SIG-M5 treated with dmso at 0.1 percent for 504 hours (cell line): ENCODE data around the gene ASTL.
A peak's percentile ranks its signal among the peaks of the same experiment; 100 is the strongest.

Experiments used
- DNase-seq: peaks from one replicate; lab custom pipeline; 2025; ENCODE audit not compliant: unreplicated experiment; lab: John Stamatoyannopoulos, UW

ASTL gene

DNA sequence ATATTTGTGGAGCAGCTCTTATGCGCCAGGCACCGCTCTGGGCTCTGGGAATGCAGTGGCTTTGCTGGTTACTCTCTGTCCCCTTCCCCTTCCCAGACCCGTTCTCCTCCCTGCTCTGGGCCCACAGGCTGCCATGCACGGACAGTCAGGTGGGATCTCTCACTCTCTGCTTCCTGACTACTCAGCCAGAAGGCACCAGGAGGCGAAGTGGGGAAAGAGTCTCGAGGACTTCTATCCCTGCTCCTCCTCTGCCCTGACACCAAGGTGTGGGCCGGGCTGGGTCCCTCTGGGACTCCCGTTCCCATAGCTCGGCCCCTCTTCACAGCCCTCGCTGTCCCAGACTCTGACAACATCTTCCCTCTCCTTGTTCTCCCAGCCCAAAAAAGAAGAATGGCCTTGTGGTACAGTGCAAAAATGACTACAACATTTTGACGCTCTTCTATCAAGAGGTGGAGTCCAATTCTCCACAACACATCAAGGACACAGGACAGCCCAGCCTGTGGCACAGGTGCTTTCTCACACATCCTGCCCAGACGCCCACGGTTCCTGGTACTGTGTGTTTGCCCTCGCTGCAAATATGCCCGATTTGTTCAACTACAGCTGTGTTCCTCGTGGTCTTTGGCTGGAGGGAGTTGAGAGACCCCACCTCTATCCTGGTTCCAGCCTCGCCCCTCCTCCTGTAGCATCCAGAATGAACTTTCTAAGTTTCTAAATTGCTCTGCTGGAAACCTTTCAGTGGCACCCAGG lies 21.0 kb upstream of the ASTL start:
- DNase-seq: no peak

DNA sequence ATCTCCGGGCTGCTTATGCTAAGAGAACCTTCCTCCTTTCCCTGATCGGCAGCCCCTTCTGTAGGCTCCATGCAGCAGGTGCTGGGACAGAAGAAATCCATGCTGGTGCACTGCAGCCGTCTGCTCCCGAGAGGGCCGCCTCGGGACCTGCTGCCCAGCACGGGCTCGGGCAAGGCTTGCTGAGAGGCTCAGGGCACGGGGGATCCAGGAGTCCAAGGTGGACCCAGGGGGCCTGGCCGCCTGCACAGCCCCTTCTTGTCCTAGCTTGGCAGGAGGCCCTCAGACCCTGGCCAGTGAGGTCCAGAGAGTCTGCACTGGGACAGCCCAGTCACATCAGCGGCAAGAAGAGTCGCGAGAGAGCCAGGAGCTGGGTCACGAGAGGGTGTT lies 20.2 kb upstream of the ASTL start:
- no peak for DNase-seq

DNA sequence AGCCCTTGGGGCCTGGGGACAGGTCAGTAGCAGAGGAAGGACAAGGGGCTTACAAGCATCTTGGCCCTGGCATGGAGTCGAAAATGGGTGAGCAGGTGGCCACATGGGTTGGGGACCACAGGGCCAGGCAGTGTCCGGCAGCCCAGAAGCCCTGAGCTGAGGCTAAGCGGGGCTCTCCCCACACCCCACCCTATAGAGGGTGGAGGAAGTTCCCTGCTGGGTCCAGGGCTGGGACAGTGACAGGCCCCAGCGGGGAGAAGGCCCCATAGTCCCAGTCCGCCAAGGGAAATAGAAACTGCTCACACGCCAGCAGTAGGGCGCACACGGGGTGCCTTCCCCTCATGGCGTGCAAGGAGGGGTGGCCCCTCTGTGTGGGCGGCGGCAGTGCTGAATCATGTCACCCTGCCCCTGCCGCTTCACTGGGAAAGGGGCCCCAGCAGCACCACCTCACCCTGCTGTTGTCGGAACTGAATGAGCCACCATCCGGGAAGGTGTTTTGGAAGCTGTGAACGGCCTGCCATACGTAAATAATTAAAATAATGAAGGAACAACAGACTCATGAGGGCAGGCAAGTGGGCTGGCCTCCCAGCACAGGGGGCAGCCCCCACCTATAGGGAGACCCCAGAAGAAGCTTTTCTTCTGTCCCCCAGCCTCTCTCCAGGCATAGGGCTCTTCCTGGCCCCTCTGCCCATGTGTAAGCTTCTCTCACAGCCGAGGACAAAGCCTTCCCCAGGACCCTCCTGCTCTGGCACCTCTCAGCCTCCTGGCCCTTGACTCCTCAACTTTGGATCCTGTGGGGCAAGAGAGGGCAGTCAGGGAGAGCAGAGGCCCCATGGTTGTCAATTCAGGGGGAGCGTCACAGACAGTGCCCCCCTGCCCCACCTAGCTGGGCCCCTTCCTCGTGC lies 19.6 kb upstream of the ASTL start:
- DNase-seq: peak; percentile 90

DNA sequence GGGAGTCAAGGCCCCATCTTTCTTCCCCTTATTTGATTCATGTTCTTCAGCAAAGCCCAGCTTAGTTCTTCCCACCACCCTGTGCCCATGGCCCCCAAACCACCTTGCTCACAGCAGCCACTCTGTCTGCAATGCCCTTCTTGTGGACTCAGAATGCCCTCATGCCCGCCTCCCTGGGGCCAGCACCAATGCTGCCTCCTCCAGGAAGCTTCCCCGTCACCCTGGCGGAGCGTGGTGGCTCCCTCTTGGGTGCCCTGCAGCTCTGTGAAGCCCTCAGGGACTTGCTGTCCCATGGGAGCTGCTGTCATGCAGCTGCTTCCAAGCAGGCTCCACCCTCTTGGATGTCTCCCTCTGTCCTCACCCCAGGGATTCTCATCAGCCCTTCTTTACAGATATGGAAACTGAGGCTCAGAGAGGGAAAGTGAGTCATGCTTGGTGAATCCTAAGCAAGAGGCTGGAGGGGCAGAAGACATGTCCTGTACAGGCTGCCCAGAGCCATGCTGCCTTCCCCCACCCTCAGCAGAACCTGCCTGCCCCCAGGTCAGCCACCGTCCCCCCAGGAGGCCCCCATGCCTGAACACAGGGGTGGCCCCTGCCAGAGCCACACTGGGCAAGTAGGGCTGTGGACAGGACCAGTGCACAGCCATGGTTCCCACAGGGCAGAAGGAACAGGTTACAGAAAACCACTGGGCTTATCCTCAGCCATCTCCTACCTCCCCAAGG lies 18.8 kb upstream of the ASTL start:
- DNase-seq: no peak

DNA sequence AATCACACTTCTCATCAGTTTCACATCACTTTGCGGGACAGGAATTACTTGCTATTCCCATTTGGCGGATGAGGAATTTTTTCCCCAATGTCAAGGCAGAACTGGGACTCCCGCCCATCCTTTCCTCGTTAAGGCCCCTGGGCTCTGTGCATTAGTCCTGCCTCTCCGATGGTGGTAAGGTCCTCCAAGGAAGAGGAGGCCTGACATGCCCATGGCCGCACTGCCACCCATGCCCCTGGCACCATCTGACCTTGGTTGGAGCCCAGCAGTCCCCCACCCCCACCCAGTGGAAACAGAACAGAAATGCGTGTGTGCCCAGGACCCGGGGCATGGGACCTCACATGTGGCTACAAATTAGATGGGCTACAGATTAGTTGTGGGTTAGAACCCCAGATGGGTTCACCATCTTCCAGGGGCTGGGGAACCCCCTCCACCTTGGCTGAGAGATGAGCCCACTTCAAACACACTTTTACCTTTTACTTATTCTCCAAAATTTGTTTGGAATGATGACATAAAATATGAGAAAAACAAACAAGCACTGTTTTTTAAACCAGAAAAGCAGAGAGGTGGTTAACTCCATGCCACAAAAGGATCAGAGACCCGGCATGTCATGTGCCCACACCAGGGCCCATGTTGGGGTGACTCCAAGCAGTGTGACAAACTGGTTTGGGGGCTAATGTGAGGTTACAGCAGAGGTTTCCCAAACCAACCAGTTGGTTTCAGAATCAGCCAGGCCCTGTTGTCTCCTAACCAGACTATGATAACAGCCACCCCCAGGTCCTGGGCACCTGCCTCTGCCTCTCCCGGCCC lies 17.9 kb upstream of the ASTL start:
- no peak for DNase-seq

DNA sequence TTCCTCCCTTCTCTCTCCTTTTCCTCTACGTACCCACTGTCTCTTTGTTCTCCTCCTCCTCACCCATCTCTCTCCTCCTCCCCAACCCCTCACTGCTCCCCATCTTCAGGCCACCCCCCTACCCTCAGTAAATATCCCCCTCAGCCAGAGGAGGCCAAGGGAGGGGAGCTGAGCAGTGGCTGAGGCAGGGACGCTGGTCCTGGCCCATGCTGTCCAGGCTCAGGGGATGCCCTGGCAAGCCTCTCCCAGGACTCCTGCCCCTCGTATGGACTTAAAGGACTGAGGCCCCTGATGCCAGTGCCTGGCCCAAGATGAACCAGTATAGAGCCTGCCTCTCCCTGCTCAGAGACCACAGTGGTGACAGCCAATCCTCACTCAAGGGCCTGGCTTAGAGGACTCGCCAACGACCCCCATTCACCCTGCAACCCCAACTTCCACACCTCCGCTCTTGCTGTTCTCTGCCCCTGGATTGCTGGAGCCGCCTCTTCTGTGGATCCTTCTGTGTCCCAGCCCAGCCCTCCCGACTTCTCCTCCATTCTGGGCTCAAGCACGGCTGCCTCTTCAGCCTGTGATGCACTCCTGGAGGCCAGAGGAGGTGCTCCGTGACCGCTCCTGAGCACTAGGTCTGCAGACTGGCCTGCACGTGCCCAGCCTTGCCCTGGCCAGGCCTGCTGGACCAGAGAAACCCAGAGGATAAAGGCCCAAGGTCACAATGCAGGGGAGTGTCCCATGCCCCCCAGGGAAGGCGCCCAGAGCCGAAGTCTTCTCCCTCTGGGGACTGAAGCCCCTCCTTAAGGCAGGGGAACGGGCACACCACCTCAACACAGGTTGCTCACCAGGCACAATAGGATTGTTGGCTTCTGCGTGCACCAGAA lies 16.4 kb upstream of the ASTL start:
- DNase-seq: no peak

DNA sequence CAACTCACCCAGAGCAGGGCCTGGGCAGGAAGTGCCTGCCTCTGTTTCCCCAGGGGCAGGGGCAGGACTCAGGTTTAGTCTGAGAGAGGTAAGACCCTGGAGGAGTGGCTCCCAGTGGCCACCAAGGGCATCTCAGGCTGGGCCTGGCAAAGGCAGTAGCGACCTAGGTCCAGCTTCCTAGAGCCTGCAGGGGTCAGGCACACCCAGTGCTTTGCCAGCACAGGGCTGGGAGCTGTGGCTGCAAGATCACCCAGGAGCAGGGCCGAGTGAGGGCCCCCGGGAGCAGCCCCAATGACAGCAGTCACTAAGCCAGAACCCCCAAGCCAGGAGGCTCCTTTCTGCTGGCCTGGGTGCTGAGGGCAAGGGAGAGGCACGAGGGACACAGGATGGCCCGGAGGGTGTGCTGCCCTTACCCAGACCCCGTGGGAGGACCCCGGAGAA lies 15.7 kb upstream of the ASTL start:
- DNase-seq: no peak

DNA sequence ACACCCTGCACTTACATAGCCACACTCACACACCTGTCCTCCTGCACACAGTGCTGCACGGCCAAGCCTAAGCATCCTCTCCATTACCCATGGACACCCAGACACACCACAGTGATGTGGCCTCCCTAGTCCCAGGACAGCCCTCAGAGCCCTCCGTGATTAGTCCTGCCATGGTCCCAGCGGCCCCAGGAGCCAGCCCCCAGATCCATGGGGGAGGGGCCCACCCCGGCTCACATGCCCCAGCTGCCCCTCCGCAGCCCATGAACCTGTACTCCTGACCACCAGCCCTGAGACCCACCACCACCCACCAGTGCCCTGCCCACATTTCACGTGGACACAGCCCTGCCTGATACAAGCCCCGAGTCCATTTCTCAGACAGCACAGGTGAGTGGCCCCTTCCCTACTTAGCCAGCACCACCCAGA lies 15.0 kb upstream of the ASTL start:
- no peak for DNase-seq

DNA sequence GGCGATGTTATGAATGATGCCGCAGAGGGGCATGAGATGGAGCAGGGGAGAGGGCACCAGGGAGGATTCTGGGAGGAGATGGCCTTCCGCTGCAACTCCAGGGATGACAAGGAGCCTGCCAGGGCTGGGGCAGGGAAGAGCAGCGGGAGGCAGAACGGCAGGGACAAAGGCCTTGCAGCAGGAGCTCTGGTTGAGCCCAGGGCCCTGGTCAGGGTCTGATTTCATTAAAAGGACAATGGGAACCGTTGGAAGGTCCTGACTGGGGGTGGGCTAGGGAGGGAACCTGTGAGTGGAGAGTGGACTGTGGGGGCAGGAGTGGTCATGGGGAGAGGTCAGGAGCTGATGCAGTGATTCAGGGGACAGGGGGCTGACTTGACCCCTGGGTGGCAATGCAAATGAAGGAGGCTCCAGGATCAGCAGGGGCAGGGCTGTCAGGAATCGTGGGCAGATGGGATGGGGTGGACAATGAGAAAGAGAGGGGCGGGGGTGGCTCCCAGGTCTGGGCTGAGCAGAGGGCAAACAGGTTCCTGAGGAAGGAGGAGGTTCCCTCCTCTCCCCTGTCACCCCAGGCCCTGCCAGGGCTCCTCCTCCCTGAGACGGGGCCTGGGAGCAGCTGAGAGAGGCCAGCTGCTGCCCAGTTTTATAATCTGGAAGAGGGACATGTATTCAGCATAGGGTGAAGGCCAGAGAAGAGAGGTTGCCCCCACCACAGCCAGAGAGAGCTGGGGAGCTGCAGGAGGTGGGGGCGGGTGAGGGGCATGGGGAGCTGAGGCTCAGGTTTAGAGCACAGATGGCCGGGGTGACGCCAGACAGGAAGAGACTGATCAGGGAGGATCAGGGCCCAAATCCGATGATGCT lies 14.2 kb upstream of the ASTL start:
- DNase-seq: no peak

DNA sequence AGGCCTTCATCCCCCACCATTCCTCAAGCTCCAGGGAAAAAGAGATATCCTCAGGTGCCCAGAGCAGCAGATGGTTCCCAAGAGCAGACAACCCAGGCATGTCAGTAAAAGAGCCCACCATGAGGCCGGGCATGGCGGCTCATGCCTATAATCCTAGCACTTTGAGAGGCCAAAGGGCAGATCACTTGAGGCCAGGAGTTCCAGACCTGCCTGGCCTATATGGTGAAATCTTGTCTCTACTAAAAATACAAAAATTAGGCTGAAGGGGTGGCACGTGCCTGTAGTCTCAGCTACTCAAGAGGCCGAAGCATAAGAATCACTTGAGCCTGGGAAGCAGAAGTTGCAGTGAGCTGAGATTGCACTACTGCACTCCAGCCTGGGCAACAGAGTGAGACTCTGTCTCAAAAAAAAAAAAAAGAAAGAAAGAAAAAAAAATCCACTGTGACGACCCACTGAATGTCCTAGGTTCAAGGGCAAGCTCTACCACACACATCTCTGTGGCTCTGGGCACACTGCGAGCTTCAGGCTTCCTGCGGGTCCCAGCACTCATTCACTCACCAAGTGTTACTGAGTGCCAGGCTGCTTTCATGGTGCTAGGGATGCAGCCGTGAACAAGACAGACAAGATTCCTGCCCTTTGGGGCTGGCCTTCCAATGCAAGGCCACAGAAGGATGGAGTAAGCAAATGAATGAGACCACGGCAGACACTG lies 13.4 kb upstream of the ASTL start:
- no peak for DNase-seq

DNA sequence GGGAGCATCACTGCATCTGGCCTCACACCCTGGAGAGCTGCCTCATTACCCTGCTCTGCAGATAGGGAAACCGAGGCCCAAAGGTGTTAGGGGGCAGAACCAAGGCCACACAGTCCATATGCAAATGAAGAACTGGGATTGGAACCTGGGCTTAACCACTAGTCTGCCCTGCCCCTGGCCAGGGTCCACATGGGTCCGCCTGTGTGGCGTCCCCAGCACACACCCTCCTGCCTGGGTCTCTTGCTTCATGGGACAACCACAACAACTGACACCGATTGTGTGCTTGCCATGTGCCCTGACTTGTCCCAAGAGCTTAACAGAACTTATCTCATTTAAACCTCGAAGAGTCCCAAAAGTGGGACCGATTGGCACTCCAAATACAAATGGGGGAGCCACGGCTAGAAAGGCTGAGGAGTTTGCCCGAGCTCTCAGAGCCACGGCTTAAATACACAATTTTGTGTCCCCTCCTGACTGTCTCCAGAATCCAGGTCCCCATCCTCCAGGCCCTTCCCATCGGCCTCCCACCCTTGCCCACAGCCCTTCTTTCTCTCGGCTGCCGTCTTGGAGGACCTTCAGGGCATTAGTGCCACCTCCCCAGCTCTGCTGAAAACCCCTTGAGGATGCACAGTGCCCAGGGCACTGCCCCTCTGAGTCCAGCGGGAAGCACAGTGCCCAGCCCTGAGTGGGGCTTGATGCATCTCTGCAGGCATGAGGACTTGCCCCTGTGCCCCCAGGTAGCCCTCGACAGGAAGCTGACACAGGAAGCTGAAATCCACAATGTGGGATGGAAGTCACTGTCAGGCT lies 12.7 kb upstream of the ASTL start:
- no peak for DNase-seq

DNA sequence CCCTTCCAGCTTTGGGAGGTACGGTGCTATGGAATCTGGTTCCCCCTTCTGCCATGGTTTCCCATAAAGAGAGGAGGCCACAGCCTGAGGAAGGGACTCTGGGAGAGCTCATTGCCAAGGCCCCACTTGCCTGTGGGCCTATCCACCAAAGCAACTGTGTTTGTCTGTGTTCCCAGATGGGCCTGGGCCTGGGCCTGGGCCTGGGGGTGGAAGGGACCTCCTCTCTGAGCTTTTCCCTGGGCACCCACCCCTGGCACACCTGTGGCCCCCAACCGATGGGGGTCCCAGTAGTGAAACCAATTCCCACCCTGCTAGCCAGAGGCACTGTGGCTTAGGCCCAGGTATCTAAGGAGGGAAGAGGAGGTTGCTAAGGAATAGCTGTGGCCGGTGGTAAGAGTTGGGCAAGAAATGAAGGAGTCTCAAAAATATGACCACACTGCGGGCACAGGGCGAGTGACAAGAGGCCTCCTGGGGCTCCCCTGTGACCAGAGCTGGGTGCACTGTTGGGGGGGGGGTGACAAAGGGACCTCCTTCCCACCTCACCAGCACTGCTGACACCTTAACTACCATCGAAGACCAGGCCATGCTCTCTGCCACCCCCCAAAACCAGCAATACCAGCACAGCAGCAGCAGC lies 11.8 kb upstream of the ASTL start:
- DNase-seq: no peak

DNA sequence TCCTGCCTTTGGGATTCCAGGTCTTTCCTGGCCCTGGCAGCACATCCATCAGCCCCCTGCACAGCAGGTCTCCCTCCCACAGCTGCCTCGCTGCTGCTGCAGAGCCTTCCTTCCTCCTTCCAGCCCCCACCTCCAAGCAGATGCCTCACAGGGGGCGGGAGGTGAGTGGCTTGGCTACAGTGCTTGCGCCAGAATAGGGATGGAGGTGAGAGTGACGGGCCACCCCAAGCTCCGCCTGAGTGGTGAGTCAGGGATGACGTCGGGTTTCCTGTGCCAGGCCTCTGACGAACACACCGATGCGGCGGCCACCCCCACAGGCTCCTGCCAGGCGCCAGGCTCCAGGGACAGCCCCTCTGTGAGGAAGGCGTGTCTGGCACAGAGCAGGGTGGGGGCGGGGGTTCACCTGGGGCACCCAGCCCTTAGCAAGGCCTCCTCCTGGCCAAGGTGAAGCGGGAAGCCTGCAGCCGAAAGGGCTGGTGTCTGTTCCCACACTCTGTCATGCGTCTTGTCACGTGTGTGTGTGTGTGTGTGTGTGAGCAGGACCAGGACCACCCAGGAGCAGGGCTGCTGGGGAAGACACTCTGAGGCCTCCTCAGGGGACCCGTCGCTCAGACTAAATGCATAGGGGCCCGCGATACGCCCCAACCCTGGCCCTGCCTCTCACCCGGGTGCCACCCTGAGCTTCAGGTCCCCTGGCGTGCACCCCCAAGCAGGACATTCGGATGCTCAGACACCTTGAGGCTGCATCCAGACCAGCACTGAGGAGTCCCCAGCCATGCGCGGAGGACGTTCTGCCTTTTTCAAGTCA lies 10.3 kb upstream of the ASTL start:
- peak; percentile 92 for DNase-seq

DNA sequence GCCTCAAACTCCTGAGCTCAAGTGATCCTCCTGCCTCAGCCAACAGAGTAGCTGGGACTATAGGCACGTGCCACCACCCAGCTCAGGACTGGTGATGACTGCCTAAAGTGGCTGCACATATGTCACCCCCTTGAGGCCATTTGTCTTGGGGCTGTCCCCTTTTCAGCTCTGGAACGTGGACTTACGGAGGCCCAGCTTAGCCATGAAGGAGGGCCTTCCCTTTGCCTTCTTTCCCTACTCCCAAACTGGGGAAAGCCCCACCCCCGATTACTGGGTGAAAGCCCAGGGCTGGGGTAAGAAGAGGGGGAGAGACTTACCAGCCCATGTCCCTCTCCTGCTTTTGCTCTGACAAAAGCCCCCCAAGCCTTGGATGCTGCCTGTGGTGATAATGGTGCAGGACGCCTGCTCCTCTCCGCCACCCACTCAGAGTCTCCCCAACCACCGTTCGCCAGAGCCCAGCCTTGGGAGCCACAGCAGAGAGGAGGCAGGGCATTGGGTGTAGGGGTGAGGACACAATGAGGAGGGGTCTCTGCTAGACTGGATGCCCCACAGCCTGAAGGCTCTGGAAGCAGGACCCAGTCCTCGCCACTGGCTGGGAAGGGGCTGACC lies 9.4 kb upstream of the ASTL start:
- no peak for DNase-seq

DNA sequence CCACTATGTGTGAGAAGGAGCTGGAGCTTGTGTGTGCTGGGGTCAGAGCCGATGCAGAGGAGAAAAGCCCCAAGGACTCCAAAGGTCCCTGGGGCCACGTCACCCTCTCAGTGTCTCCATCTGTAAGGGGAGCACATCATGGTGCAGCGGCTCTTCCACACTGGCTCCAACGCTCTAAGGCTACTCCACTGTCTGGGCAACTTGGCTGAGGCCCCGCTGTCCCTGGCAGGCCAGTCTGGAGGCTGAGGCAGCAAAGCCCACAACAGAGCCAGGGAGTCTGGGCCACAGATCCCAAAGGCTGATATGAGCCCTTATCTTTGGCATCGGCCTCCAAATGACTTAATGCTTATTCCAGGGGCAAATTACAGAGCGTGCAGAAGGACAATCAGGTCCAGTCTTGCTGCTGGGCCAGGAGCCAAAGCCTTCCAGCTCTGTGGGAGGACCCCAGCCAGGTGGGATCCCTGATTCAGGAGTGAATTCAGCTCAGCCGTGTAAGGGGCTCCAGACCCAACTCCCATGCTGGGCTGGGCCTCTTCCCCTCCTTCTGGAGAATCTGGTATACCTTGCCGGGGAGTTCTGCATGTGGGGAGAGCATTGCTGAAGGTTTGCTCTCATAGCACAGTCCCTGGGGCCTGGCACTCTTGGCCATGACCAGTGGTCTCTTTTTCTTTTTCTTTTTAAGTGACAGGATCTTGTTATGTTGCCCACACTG lies 8.7 kb upstream of the ASTL start:
- no peak for DNase-seq
